ENCODE measurements around the gene SH3YL1. TPM values are rescaled to one million over a fixed set of nuclear protein-coding genes. Genes with fewer than 3 reads are reported as not detected.

SH3YL1 gene
- total and polyA plus RNA-seq, 9 donors: 35.3 to 117 (median 53.1) TPM

DNA sequence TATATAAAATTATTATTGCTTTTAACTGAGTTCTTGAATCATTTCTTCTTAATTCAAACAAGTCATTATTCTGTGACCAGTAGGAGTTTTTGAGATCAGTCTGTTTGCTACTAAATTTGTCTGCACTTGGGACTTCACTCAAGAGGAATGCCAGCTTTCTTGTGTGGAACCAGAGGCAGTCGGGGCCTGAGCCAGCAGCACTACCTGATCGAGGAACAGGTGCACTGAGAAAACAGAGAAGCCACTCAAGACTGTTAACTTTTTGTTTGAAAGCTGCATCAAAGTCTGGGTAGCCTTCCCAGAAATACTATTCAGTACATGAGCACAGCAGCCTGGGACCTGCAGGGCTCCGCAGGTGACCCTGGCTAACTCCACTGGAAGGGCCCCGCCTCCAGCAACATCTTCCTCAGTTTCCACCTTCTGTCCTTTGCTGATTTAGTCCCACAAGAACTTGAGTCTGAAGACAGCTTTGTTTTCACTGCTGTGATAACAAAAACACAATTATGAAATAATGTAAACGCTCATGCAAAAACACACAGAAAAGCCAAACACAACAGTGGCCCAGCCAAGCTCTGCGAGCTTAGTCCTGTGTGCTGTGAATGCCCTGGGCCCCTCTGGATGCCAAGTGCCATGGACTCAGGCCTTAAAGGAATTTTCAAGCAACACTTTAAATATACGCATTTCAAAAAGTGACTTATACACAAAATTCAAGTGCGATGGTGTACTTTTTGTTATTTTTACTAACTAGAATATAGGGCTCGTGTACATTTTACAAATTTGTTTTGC lies 62.0 kb downstream of the SH3YL1 start:
- Histone ChIP-seq H3K27ac (no peak overlapping the region), H3K9me3 (no peaks in the 10 kb centered on the region), H3K4me3 (no peak overlapping the region), H3K4me1 (ENCODE audit: insufficient read depth) (peaks cover 1% of the 10 kb centered on the region), H3K36me3 (no peaks in the 10 kb centered on the region), H3K27me3 (no peaks in the 10 kb centered on the region)
- intact Hi-C loops (cut with DNase I): no loop called here
- no peak for DNase-seq
- 49 to 70% (median 68%) methylated on average over 9 of the region's 9 CpGs for WGBS, 3 donors
- TF ChIP-seq, protein P1, sequence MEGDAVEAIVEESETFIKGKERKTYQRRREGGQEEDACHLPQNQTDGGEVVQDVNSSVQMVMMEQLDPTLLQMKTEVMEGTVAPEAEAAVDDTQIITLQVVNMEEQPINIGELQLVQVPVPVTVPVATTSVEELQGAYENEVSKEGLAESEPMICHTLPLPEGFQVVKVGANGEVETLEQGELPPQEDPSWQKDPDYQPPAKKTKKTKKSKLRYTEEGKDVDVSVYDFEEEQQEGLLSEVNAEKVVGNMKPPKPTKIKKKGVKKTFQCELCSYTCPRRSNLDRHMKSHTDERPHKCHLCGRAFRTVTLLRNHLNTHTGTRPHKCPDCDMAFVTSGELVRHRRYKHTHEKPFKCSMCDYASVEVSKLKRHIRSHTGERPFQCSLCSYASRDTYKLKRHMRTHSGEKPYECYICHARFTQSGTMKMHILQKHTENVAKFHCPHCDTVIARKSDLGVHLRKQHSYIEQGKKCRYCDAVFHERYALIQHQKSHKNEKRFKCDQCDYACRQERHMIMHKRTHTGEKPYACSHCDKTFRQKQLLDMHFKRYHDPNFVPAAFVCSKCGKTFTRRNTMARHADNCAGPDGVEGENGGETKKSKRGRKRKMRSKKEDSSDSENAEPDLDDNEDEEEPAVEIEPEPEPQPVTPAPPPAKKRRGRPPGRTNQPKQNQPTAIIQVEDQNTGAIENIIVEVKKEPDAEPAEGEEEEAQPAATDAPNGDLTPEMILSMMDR (IDR thresholded peaks at IDR 0.05): no peak
- TF ChIP-seq POLR2A (IDR thresholded peaks at IDR 0.05) (no peak), EP300 (IDR thresholded peaks at IDR 0.05) (no peak)

- 56 to 62% (median 57%) methylated on average over 22 of the region's 22 CpGs for WGBS, 3 donors
- H3K9me3 ChIP-seq: no peaks in the 10 kb centered on the region
- no peaks in the 10 kb centered on the region for H3K27me3 ChIP-seq
- H3K4me3 ChIP-seq: no peak overlapping the region
- H3K4me1 ChIP-seq (ENCODE audit: insufficient read depth): peaks cover 1% of the 10 kb centered on the region
- no peak for DNase-seq
- TF ChIP-seq EP300 (IDR thresholded peaks at IDR 0.05) (no peak), POLR2A (IDR thresholded peaks at IDR 0.05) (no peak)
- TF ChIP-seq, protein P1 (IDR thresholded peaks at IDR 0.05): no peak
- intact Hi-C loops (cut with DNase I): no loop called here
- H3K36me3 ChIP-seq: no peaks in the 10 kb centered on the region
- no peak overlapping the region for H3K27ac ChIP-seq
These were observed 64.5 kb downstream of the SH3YL1 start for GRCh38 chr2:199041-199966.

DNA sequence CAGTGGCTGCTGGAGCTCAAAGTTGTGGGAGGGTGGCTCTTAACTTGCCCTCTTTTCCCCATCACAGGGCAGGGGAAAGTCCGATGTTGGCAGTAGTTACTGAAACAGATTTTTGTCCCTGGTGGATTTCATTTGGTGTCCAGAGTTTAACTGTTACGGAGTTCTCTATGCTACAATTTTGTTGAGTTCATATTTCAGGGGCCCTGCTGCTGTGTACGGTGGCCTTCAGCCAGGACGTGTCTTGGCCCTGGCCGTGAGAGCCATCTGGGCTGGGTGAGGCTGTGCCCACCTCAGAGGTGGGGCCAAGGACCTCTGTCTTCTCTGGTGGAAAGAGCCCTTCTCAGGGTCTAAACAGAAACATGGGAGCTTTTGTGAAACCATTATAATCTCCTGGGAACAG lies 67.4 kb downstream of the SH3YL1 start:
- Histone ChIP-seq H3K27ac (no peak overlapping the region), H3K27me3 (no peaks in the 10 kb centered on the region), H3K4me1 (ENCODE audit: insufficient read depth) (peaks cover 2% of the 10 kb centered on the region), H3K4me3 (no peak overlapping the region), H3K36me3 (no peaks in the 10 kb centered on the region), H3K9me3 (no peaks in the 10 kb centered on the region)
- intact Hi-C loops (cut with DNase I): no loop called here
- 59 to 67% (median 65%) methylated on average over 5 of the region's 5 CpGs for WGBS, 3 donors
- TF ChIP-seq, protein P1 (IDR thresholded peaks at IDR 0.05): no peak
- no peak for TF ChIP-seq EP300 (IDR thresholded peaks at IDR 0.05)
- TF ChIP-seq POLR2A (IDR thresholded peaks at IDR 0.05): no peak
- no peak for DNase-seq

GRCh38 chr2:195932-196331 lies 67.9 kb downstream of the SH3YL1 start:
- intact Hi-C loops (cut with DNase I): no loop called here
- WGBS, 3 donors: 91% methylated on average over 7 of the region's 7 CpGs
- H3K4me3 ChIP-seq: no peak overlapping the region
- TF ChIP-seq EP300 (IDR thresholded peaks at IDR 0.05) (no peak), POLR2A (IDR thresholded peaks at IDR 0.05) (no peak)
- TF ChIP-seq, protein P1 (IDR thresholded peaks at IDR 0.05): no peak
- H3K4me1 ChIP-seq (ENCODE audit: insufficient read depth): peaks cover 2% of the 10 kb centered on the region
- no peak for DNase-seq
- H3K27ac ChIP-seq: no peak overlapping the region
- no peaks in the 10 kb centered on the region for H3K27me3 ChIP-seq
- H3K36me3 ChIP-seq: no peaks in the 10 kb centered on the region
- no peaks in the 10 kb centered on the region for H3K9me3 ChIP-seq

All from ovary (tissue), 9 donors.